SK-N-MC (cell line): Measurements from ENCODE around the gene MAP7D2.

Experiments used
- EZH2 ChIP-seq: fragments of 200-600 bp; sonication (generic); IDR thresholded peaks from one replicate; pipeline ENCODE4 v1.6.1; 2017; ENCODE audit warnings: antibody characterized with exemption
- POLR2AphosphoS5 ChIP-seq: IDR thresholded peaks from 2 replicates; pipeline ENCODE4 v1.6.1; 2012; ENCODE audit warnings: mild to moderate bottlenecking, low read depth, low read length, borderline replicate concordance

GRCh38 chrX:20056704-20057103 lies 60.0 kb downstream of the MAP7D2 start:
- TF ChIP-seq EZH2 (no peak), POLR2AphosphoS5 (no peak)
